A204.1 (cell line): Measurements from ENCODE around the gene NIPA2.
A peak's percentile ranks its signal among the peaks of the same experiment; 100 is the strongest.
"Not testable (repeated sequence)": the region's sequence is repeated elsewhere in the genome, so short reads cannot be mapped to it uniquely, and the experiment has no call there.

Experiments used
- FAIRE-seq: peaks from 2 replicates; lab custom pipeline; 2012; peaks lifted over from hg19 to GRCh38; lab: Jason Lieb, UNC

NIPA2 gene

GRCh38 chr15:22838292-22839042, at the start of gene NIPA2:
TSS of gene NIPA2 (plus strand) at chr15:22838666. CDS start at chr15:22851732, 13,066 bp downstream.
- peak; percentile 81 for FAIRE-seq

DNA sequence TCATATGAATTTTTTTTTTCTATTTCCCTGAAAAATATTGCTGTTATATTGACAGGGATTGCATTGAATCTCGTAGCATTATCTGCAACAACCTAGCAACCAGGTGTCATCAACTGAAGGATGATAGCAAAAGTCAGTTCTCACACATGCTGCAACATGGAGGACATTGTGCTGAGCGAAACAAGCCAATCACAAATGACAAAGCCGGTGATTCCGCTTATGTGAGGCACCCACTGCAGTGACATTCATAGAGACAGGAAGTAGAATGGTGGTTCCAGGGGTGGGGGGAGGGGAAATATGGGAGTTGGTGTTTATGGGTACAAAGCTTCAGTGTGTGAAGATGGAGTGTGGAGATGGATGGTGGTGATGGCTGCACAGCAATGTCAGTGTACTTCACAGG, 44.4 kb upstream of the NIPA2 start:
- no peak for FAIRE-seq

GRCh38 chr15:22794621-22795167, 43.8 kb upstream of the NIPA2 start:
- FAIRE-seq: no peak

GRCh38 chr15:22795206-22796063, 43.0 kb upstream of the NIPA2 start:
- FAIRE-seq: no peak

DNA sequence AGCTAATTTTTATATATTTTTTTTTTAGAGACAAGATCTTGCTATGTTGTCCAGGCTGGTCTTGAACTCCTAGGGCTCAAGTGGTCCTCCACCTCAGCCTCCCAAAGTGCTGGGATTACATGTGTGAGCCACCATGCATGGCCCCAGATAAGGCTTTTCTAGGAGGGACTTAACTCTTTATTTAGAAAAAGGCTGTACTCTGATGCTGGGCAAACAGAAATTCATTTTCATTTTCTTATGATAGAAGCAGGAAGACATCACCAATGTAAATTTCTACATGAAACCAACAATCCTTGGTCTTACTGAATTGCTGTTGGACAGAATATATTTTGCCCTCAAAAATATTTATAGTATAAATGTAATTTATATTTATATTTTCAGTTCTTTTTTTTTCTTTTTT, 42.4 kb upstream of the NIPA2 start:
- FAIRE-seq: no peak

GRCh38 chr15:22799902-22800301, 38.6 kb upstream of the NIPA2 start:
- no peak for FAIRE-seq

GRCh38 chr15:22803006-22803405, 35.5 kb upstream of the NIPA2 start:
- not testable (repeated sequence) for FAIRE-seq

GRCh38 chr15:22806156-22806555, 32.3 kb upstream of the NIPA2 start:
- no peak for FAIRE-seq

DNA sequence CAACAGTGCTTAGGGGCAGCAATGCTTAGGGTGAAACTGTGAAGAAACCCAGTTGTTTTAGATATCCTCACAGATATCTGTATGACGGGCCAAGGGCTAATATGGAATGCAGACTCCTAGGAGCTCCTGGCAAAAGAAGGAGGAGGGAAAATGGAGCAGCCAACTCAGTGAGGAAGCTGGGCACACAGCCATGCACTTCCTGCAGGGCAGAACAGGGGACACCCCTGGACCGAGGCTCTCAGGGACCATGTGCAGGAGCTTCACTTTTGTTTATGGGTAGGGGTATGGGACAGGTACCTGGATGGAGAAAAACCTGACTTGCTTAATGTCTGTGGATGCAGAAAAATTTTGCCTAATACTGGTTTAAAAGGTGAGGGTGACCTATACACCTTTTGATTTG, 31.8 kb upstream of the NIPA2 start:
- FAIRE-seq: no peak

DNA sequence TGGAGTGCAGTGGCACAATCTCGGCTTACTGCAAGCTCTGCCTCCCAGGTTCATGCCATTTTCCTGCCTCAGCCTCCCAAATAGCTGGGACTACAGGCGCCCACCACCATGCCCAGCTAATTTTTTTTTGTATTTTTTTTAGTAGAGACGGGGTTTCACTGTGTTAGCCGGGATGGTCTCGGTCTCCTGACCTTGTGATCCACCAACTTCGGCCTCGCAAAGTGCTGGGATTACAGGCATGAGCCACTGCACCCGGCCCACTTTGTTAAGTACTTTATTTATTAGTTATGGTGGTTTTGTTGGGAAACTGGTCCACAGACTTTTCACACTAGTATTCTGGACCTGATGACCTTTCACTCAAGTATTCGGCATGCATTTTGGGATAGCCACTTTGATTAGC, 30.6 kb upstream of the NIPA2 start:
- FAIRE-seq: not testable (repeated sequence)

- FAIRE-seq: no peak
Measured at GRCh38 chr15:22808240-22808639, 30.2 kb upstream of the NIPA2 start.

GRCh38 chr15:22808761-22809280, 29.6 kb upstream of the NIPA2 start:
- FAIRE-seq: no peak

DNA sequence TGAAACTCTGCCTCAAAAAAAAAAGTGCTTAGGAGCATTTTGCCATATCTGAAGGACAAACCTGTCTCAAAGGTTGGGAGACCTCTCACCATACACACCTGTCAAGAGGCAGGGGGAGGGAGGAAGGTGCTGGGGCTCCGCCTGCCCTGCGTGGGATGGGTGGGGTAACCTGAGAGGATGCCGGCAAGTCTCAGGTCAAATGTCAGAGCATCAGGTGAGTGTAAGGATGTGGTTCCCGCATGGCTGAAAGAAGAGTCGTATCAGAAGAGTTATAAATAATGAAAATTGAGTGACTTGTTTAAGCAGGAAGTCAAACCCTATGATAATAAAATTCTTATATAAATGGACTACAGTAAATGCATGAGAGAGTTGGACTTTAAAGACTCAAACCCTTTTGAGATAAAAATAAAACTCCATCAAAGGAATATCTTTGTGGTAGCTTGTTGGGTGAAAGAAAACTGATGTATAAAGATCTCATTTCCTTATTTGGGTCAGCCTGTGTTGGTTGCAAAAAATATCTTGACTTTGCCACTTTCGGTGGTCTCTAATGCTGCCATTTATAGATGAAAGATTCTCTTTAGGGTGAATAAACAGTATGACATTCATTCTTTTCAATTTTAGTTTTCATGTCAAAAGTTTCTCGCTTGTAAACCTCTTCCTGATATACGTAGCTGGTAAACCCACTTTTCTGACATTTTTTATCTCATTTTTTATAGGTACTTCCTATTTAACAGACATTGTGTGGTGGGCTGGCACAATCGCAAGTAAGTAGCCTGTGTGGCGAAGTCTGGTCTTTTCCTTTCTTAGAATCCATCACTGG, 28.2 kb upstream of the NIPA2 start:
- FAIRE-seq: no peak

DNA sequence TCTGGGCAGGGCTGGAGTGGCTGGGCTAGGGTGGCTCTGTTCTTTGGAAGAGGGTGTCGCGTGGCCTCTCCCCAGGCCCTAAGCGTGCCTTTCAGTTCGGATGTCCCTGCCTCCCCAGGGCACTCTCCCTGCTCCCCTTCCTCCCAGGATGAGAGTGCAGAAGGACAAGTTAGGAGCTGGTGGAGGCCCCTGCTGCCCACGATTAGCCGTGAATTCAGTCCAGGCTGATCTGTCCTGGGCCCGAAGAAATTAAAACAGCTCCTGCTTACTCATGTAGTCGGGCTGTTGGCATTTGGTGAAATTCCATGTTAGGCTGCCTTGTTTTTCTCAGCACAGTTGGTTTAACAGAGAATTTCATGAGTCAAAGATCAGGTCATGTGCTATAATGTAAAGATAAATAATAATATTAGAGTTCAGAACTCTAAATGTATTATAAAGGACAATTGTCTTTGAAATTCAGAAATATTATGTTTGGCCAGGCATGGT, 27.6 kb upstream of the NIPA2 start:
- FAIRE-seq: no peak

DNA sequence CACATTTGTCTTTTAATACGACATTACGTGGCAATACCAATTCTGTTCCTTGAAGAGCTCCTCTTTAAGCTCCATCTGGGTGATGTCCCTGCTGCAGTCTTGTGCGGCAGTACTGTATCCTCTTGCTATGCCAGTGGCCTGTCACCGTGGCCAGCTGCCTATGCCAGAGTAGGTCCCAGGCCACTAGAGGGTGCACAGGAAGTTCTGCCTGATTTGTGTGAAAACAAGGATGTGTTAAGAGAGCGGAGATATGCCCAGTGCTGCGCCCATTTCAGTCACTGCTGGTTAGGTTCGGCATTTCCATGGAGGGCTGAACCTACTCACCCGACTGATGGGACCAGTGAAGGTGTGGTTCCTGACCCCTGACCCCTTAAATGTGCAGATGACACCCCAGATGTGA, 26.8 kb upstream of the NIPA2 start:
- no peak for FAIRE-seq

DNA sequence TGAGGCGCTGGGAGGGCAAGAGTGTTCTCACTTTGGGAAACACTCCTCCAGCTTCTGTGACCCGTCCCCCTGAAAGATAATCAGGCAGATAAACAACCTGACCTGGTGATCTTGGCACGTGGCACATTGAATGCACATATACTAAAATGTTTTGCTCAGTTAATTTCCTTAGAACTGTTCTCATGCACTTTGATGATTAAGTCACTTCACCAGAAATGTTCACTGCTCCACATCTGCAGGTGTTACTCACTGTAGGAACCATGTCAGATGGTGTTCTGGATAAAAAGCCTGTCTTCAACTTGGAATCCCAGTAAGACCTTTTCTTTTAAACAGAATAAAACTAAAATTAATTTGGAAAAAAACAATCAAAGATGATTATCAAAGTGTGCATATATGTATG, 24.6 kb upstream of the NIPA2 start:
- FAIRE-seq: no peak

DNA sequence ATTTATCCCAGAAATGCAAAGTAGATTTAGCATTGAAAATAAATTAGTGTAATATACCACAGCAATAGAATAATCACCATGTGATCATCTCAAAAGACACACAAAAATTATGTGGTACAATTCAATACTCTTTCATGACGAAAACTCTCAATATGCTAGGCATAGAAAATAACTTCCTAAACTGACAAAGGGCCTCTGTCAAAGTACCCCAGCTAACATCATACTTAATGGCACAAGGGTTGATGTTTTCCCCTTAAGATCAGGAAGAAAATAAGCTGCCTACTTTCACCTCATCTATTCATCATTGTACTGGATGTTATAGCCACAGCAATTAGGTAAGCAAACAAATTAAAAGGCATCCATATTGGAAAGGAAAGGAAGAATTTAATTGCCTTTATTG, 22.7 kb upstream of the NIPA2 start:
- no peak for FAIRE-seq

- peak; percentile 58 for FAIRE-seq
Measured at GRCh38 chr15:22819651-22820050, 18.8 kb upstream of the NIPA2 start.

GRCh38 chr15:22823495-22824128, 14.9 kb upstream of the NIPA2 start:
- no peak for FAIRE-seq

DNA sequence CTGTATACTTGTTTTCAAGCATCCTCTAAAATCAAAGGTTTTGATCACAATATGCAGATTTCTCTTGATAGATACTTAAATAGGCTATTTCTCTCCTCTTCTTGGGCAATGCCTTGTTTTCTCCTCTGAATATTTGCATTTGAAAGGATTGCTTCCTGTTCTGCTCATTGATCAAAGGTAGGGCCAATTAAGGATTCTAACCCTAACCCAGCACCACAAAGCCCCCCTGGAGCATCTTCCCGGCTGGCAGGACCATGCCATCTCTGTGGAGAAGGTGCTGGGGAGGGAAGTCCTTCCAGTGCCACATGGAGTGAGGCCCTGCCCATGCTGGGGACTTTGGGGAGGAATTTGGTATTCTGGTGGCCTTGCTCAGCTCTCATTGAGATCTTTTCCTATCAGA, 11.3 kb upstream of the NIPA2 start:
- FAIRE-seq: no peak

DNA sequence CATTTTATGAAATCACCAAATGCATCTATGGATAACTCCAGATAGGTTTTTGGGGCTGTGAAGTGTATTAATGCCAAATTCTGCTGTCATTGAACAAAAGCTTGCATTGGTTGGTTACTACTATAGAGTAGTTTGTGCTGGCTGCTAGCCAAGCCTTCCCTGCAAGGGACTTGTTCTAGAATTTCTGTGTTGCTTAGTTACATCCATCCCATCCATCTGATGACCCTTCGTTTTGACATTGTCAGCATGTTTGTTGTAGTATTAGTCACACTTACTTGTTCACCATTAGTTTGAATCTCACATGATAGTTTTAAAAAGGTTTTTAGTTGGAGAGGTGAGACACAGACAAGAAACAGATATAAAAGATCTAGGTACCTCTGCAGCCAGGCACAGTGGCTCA, 7.0 kb upstream of the NIPA2 start:
- no peak for FAIRE-seq
